HG02981 (cell line): ENCODE data around the gene CDCA8.

ENCODE experiments used
- ATAC-seq: cut with Tn5 transposase; IDR thresholded peaks from one replicate; pipeline ENCODE4 v1.9.1; 2021; ENCODE audit warnings: mild to moderate bottlenecking, moderate library complexity; ENCODE audit not compliant: unreplicated experiment

The CDCA8 gene

DNA sequence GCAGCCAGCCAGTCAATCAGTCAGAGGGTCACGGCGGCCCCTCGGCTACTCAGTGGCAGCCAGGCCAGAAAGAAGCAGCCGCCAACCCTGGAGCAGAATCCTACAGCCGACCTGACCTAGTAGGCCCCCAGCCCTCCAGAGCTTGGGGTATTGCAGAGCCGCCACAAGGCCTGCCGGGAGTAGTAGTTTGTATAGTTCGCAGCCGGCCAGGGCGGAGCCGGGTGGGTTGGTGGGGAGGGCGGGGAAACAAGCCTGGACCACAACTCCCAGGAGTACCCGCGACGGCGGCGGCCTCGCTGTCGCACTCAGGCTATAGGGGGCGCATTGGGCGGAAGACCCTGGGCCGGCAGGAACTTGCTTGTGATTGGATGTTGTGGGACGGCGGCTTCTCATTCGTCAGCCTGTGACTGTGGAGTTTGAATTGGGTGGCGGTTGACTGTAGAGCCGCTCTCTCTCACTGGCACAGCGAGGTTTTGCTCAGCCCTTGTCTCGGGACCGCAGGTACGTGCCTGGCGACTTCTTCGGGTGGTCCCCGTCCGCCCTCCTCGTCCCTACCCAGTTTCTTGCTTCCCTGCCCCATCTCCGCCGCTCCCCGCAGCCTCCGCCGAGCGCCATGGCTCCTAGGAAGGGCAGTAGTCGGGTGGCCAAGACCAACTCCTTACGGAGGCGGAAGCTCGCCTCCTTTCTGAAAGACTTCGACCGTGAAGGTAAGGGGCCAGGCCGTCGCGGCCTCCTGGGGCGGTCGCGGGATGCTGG, at the start of gene CDCA8:
TSS of gene CDCA8 (plus strand) at position 439 of the 756 bp plus-strand sequence. CDS start at position 614, 175 bp downstream.
- ATAC-seq = peak; percentile 78

GRCh38 chr1:37647281-37647680, 45.0 kb upstream of the CDCA8 start:
- no peak for ATAC-seq

DNA sequence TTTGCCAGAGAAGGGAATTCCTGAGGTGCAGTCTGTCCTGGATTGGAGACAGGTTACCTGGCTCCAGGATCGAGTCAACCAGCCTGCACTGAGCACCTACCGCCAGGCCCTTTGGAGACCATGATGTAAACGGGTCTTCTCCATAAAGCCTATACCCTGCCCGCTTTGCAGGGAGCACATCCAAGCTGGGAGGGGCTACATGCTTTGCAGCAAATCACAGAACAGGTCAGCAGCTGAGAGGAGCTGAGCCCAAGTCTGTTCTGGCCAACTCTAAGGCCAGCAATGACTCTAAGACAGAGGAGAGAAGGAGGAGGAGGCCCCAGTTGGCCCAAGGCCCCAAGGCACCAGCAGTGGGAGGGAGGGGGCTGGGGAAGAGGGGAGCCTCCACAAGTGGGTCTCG, 42.1 kb upstream of the CDCA8 start:
- ATAC-seq = no peak

DNA sequence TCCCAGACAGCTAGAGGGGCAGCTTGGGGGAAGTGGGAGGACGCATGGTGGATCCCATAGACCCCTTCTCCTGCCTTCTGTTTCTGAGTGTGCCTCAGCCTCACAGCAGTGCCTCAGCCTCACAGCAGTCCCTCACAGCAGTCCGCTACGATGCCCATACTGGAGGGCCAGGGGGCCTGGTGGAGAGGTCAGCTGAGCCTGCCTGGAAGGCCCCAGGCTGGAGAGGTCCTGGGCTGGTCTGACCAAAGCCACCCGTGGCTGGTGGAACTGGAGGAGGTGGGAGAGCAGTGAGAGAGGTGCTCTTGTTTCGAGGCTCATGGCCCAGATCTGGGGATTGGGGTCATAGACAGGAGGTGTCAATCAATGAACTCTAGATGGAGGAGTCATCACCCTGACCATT, 41.6 kb upstream of the CDCA8 start:
- ATAC-seq = no peak

DNA sequence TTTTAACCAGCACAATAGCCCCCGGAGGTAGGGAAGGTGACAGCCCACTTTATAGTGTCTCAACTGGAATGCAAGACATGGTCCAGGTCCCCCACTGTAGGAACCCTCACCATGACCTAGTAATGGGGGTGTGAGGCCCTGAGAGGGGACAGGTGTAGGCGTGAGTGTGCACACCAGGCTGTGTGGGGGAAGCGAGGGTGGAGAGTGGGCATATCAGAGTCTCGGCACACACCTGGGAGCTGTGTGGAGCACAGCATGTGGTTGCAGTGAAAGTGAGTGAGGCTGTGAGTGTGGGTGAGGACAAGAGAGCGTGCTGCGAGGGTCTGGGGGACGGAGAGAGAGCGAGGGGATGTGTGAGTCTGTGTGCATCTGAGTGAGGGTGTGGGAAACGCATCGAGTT, 40.5 kb upstream of the CDCA8 start:
- ATAC-seq = no peak

DNA sequence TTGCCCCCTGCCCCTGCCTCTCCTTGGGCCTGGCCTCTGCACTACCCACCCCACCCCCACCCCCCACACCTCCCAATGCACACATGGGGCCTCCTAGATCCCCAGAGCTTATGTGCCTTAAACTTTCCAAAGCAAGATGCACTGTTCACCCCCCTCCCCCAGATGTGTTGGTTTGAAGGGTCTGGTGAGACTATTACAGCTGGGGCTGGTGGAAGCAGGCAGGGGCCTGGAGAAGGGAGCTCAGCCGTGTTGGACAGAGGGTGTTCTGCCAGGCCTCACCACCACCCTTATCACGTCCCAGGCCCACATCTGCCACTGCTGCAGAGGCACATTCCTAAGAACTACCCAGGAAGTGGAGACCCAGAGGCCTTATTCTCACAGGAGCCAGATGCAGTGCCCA, 39.3 kb upstream of the CDCA8 start:
- no peak for ATAC-seq

DNA sequence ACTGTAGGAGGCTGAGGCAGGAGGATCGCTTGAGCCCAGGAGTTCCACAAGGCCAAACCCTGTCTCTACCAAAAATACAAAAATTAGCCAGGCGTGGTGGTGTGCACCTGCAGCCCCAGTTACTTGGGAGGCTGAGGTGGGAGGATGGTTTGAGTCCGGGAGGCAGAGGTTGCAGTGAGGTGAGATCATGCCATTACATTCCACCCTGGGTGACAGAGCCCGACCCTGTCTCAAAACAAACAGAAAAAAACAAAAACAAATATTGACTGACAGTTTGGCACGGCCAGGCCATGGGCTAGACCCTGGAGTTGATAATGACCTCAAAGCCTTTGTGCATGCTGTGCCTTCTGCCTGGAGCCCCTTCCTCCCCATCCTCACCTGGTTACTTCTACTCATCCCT, 38.4 kb upstream of the CDCA8 start:
- ATAC-seq = no peak

GRCh38 chr1:37655274-37655673, 37.0 kb upstream of the CDCA8 start:
- ATAC-seq = no peak

- ATAC-seq = no peak
Observed at GRCh38 chr1:37656026-37656425, 36.3 kb upstream of the CDCA8 start.

DNA sequence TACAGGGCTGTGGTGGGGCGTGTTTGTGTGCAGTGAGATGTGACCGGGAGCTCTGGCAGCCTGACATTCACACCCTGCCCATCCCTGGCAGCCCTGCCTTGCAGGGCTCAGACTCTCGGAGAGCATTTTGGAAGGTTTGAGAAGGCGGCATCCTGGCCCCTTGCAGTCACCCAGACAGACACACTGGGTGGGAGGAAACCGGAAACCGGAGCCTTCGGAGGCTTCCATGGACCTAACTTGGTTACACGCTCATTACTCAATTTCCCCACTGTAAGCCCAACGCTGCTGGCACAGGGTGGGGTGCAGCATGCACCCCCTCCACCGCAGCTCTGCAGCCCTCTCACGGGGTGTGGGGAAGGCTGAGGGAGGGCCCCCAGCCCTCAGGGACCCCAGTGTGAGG, 35.4 kb upstream of the CDCA8 start:
- ATAC-seq = no peak

GRCh38 chr1:37657620-37658412, 34.5 kb upstream of the CDCA8 start:
- ATAC-seq = no peak

DNA sequence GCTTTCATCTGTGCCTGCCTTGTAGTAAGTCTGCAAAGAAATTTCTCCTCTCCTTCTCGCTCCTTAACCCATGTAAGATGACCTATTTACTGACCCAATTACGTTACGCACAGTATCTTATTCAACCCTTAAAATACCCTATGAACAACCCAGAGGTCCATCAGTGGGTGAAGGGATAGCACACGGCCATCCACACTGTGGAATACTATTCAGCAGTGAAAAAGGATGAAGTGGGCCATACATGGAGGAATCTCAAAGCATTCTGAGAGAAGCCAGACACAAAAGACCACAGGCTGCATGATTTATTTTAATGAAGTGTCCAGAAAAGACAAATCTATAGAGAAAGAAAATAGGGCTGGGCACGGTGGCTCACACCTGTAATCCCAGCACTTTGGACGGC, 33.8 kb upstream of the CDCA8 start:
- no peak for ATAC-seq

DNA sequence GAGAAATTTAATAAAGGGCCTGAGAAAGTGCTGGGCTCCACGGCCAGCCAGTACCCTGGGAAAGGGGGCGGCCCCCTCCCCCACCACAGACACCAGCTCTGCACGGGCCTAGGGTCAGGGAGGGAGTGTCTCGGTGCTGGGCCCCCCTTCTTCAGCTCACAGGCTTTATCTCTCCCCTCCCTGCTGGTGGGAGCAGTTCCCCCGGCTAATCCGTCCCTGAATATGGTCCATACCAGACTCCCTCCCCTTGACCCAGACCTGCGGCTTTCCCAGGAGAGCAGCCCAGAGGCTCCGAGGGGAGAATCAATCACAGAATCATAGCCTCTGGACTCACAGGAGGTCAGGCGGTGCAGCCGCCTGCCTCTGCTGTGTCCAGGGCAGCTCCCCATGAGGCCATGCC, 31.7 kb upstream of the CDCA8 start:
- no peak for ATAC-seq

DNA sequence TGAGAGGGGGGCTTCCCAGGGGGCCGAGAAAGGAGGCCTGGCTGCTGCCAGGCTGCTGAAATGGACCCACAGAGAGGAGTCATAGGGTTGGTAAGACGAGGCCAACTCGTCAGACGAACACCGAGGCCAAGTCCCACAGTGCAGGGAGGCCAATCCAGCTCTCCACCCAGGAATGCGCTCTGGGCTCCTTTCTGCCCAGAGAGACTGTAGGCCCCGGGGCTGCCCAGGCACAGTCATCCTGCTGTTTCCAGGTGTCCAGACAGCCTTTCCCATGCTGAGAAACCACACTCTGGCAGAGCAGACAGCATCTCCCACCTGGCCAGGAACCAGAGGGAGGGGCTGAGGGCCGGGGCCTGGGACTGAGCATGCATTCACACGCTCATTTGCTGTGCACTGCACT, 30.9 kb upstream of the CDCA8 start:
- no peak for ATAC-seq

DNA sequence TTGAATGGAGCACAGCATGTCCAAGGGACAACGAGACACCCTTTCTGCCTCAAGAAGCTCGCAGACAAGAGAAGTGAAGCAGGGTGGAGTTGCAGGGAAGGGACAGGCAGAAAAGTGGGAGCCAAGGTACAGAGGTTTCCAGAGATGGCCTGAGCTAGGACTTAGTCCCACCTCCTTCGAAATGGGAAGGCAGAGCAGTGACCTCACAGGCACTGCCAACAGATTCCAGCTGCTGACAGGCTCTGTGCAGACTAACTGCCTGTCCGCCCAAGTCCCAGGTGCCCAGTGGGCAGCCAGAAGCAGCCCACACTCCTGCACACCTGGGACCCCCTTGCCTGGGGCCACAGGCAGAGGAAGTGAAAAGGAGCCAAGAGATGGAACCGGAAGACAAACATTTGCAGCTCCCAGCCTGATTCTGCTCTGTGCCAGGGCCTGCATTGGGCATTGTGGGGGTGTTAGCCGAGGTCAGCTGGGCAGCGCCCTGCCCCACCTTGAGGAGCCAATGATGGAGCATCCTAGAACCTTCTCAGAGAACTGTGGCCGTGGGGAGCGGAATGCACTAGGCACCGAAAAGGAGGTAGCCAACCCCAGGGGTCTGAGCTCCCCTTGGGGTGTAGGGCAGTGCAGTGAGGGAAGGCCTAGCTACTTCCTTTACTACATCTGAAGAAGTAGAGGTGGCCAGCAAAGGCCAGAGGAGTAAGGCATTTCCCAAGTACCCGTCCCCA, 30.1 kb upstream of the CDCA8 start:
- no peak for ATAC-seq

DNA sequence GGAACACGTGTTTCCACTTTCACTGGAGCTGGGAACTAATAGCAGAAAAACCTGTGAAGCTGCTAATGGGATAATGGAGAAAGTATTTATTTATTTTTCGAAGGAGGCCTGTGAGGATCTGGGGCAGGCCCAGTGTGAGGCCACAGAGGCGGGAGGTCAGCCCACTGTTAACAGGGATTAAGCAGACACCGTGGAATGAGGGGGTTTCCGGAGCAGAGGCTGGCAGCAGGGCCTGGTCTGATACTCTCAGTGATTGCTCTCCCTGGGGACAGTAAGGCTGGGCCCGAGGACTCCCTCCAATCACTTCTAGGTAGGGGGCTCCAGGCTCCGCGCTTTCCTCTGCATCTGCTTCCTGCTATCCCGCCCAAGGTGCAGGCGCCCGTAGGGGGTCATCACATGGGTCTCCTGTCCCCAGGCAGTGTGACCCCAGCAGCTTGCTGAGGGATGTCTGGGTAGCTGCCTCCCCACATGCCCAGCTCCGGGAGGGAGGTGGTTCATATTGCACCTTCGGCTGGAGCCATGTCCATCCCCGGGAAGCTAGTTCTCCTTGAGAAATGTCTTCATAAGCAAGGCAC, 28.8 kb upstream of the CDCA8 start:
- ATAC-seq = no peak

- ATAC-seq = no peak
Observed at GRCh38 chr1:37666241-37666867, 26.0 kb upstream of the CDCA8 start.

GRCh38 chr1:37667023-37667671, 25.2 kb upstream of the CDCA8 start:
- no peak for ATAC-seq

GRCh38 chr1:37670133-37670532, 22.2 kb upstream of the CDCA8 start:
- no peak for ATAC-seq

DNA sequence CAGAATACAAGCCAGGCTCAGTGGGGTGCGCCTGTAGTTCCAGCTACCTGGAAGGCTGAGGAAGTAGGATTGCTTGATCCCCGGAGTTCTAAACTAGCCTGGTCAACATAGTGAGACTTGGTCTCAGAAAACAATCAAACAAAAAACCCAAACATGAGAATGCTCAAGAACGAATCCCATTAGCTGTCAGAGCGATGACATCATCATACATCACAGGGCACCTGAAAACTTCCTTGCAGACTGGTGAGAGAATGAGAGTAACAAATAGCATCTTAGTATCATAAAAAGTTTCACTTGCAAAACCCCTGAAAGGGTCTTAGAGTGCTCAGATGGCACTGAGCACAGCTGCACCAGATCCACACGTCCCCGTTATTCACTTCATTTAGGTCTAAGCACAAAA, 21.1 kb upstream of the CDCA8 start:
- ATAC-seq = no peak
